MM.1S (cell line): ENCODE results near the gene PRSS2.

Experiments
- CTCF ChIP-seq: fragments of 300-600 bp; sonication (generic); IDR thresholded peaks from 2 replicates; pipeline ENCODE4 v1.5.1; 2016; ENCODE audit warnings: antibody characterized with exemption, low read length, mixed read lengths
- EZH2 ChIP-seq: fragments of 300-600 bp; sonication (generic); optimal IDR thresholded peaks from 2 replicates; pipeline ENCODE3; 2017; ENCODE audit warnings: low read depth, mild to moderate bottlenecking, antibody characterized with exemption, low read length, mixed read lengths

- TF ChIP-seq CTCF (no peak), EZH2 (no peak)
Observed at GRCh38 chr7:142749218-142749993, 21.4 kb upstream of the PRSS2 start, which contains the start of gene PRSS1.
